Measurements from ENCODE around the gene NACC2. TPM values are rescaled to one million over a fixed set of nuclear protein-coding genes. Genes with fewer than 3 reads are reported as not detected.
A peak's percentile ranks its signal among the peaks of the same experiment; 100 is the strongest.

NACC2 gene
- total RNA-seq, 2 donors from 2014 or later: 24.5 to 55.2 TPM

DNA sequence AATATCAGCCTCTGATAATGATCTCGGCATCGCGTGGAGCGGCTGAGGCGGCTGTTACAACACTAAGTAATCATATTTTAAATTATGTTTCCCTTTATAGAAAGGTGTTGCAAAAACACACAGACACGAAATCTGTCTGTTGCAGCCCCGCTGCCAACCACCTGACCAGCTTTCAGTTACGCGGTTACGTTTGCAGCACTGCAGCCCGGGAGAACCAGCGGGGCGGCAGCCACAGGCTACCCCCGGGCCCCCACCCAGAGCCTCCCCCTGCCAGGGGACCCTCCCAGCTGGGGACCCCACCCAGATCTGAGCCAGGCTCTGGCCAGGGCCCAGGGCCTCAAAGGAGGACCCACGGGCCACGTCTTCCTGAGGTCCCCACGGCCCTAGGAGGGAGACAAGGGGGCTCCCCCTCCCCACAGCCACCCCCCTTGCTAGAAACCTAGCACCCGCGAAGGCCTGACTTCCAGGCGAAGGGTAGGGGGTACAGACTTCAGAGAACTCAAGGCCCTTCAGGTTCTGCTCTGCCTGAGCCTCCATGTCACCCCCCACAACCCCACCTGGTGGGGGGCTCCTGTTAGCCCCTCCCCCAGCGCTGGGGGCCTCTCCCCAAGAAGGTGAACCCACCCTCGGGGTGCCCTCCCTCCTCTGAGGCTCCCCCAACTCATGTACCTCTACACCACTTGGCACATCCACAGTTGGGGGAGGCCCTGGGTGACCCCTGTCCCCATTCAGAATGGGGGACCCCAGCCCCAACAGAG, 6.0 kb downstream of the NACC2 start:
- Histone ChIP-seq H3K4me1 (replicated peaks) (peaks cover 8% of the 10 kb centered on the region), H3K36me3 (no peaks in the 10 kb centered on the region), H3K27ac (peak overlapping the region; percentile 37 to 62), H3K27me3 (replicated peaks; ENCODE audit: insufficient read depth) (no peaks in the 10 kb centered on the region), H3K4me3 (no peak overlapping the region), H3K9me3 (no peaks in the 10 kb centered on the region)
- TF ChIP-seq, protein P1, sequence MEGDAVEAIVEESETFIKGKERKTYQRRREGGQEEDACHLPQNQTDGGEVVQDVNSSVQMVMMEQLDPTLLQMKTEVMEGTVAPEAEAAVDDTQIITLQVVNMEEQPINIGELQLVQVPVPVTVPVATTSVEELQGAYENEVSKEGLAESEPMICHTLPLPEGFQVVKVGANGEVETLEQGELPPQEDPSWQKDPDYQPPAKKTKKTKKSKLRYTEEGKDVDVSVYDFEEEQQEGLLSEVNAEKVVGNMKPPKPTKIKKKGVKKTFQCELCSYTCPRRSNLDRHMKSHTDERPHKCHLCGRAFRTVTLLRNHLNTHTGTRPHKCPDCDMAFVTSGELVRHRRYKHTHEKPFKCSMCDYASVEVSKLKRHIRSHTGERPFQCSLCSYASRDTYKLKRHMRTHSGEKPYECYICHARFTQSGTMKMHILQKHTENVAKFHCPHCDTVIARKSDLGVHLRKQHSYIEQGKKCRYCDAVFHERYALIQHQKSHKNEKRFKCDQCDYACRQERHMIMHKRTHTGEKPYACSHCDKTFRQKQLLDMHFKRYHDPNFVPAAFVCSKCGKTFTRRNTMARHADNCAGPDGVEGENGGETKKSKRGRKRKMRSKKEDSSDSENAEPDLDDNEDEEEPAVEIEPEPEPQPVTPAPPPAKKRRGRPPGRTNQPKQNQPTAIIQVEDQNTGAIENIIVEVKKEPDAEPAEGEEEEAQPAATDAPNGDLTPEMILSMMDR (IDR thresholded peaks at IDR 0.05): no peak
- TF ChIP-seq POLR2AphosphoS5 (IDR thresholded peaks at IDR 0.05): no peak
- no peak for TF ChIP-seq POLR2A (IDR thresholded peaks at IDR 0.05)
- no peak for DNase-seq (ENCODE audit: low spot score)
- intact Hi-C loops (cut with DNase I): loop anchor here (2.0 to 5.0 kb wide), 2 partner anchors 22 to 33 kb away; no protein-coding TSS in a partner anchor
- WGBS: 37% methylated on average over 21 of the region's 22 CpGs

DNA sequence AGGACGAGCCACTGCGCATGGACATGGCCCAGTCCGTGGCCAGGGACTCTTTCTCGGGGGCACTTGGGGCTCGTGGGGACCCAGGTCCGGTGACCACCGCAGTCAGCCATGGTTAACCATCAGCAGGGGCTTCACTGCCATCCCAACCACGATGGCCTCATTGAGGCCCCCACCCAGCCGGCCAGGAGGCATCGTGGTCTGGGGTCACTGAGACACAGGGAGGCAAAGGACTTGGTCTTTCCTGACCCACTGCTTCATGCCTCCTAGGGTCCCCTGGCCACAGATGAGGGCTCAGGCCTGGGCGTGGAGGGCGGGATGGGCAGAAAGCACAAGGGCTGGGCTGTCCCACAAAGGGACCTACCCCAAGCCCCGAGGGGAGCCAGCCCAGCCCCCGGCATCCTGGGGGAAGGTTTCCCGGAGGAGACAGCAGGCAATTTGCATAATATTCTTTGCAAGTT, 6.6 kb downstream of the NACC2 start:
- no peak for DNase-seq (ENCODE audit: low spot score)
- Histone ChIP-seq H3K27me3 (replicated peaks; ENCODE audit: insufficient read depth) (no peaks in the 10 kb centered on the region), H3K9me3 (no peaks in the 10 kb centered on the region), H3K27ac (peak overlapping the region in 1 of 2 donors; percentile 62), H3K4me1 (replicated peaks) (peaks cover 8% of the 10 kb centered on the region), H3K36me3 (no peaks in the 10 kb centered on the region), H3K4me3 (no peak overlapping the region)
- TF ChIP-seq POLR2A (IDR thresholded peaks at IDR 0.05) (no peak), POLR2AphosphoS5 (IDR thresholded peaks at IDR 0.05) (no peak)
- TF ChIP-seq, protein P1 (IDR thresholded peaks at IDR 0.05): no peak
- WGBS: 36% methylated on average over 5 of the region's 15 CpGs
- intact Hi-C loops (cut with DNase I): loop anchor here (2.0 to 5.0 kb wide), 2 partner anchors 22 to 34 kb away; no protein-coding TSS in a partner anchor

DNA sequence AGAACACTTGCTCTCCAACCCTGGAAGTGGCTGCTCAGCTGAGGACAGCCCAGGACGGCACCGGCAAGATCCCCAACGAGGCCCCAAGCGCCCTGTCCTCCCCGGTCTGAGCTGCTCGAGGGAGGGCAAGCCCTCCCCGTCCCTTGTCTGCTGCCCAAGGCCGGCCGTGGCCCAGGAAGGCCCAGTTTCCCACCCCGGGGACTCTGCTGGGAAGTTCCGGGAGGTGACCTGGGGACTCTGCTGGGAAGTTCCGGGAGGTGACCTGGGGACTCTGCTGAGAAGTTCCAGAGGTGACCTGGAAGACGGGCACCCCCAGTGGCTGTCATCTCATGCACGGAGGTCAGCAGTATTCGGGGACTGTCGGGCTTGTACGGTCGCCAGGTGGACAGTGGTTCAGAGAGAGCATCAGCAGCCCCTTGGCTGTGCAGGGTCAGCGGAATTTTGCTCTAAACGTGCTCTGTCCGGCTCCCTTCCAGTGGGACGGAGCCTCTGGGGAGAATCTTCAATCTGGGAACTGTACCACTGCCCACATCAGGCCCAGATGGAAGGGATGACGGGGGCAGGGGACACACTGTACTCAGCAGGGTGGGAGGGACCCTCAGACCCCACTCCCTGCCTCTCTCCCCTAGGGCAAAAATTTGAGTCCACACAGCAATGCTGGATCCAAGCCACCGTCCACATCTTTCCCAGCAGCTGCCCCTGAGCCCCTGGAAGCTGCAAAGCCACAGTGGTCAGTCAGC, 7.2 kb downstream of the NACC2 start:
- intact Hi-C loops (cut with DNase I): loop anchor here (2.0 to 5.0 kb wide), 2 partner anchors 23 to 34 kb away; no protein-coding TSS in a partner anchor
- Histone ChIP-seq H3K9me3 (no peaks in the 10 kb centered on the region), H3K27me3 (replicated peaks; ENCODE audit: insufficient read depth) (no peaks in the 10 kb centered on the region), H3K27ac (peak overlapping the region in 1 of 2 donors; percentile 62), H3K4me1 (replicated peaks) (peaks cover 8% of the 10 kb centered on the region), H3K36me3 (no peaks in the 10 kb centered on the region), H3K4me3 (no peak overlapping the region)
- no peak for TF ChIP-seq POLR2AphosphoS5 (IDR thresholded peaks at IDR 0.05)
- TF ChIP-seq, protein P1 (IDR thresholded peaks at IDR 0.05): no peak
- no peak for TF ChIP-seq POLR2A (IDR thresholded peaks at IDR 0.05)
- 75% methylated on average over 24 of the region's 24 CpGs for WGBS
- no peak for DNase-seq (ENCODE audit: low spot score)

DNA sequence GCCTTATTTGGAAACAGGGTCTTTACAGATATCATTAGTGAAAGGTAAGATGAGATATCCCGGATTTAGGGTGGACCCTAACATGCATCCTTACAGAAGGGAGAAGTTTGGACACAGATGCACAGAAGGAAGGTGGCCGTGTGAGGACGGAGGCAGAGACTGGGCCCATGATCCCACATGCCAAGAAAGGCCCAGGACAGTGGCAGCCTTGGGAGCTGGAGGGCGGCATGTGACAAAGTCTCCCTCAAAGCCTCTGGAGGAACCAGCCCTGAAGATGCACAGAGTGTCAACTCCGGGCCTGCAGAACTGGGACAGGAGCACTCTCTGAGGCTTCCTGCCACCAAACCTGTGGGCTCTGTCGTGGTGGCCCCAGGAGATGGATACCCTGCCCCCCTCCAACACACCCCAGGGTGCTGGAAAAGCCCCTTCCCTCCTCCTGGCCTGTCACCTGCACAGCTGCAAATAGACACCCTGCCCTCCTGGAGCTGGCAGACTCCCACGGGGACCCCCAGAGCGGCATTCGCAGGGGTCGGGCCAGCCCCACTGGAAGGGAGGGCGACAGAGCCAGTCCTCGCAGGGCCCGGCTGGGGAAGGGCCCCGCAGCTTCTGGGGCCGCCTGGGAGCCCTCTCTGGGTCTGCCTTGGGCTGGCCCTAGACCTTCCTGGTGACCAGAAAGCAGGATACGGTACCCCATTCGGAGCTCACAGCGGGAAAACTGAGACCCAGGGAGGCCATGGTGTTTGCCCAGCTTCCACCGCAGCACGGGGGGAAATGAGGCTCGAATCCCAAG, 7.9 kb downstream of the NACC2 start:
- no peak for TF ChIP-seq POLR2A (IDR thresholded peaks at IDR 0.05)
- no peak for TF ChIP-seq POLR2AphosphoS5 (IDR thresholded peaks at IDR 0.05)
- TF ChIP-seq, protein P1 (IDR thresholded peaks at IDR 0.05): no peak
- Histone ChIP-seq H3K9me3 (no peaks in the 10 kb centered on the region), H3K4me1 (replicated peaks) (peaks cover 5% of the 10 kb centered on the region), H3K27me3 (replicated peaks; ENCODE audit: insufficient read depth) (no peaks in the 10 kb centered on the region), H3K4me3 (no peak overlapping the region), H3K36me3 (no peaks in the 10 kb centered on the region), H3K27ac (peak overlapping the region in 1 of 2 donors; percentile 62)
- intact Hi-C loops (cut with DNase I): loop anchor here (5.0 kb wide), 1 partner anchor 35 kb away; no protein-coding TSS in a partner anchor
- 88% methylated on average over 21 of the region's 21 CpGs for WGBS
- DNase-seq (ENCODE audit: low spot score): no peak

Measured in prostate gland (tissue), 2 donors.